Mesangial cell (primary cell): ENCODE data around the gene IGFL3. TPM values are rescaled to one million over a fixed set of nuclear protein-coding genes. Genes with fewer than 3 reads are reported as not detected.

Source experiments
- total RNA-seq: library from RNA; depleted of rRNA; stranded (reverse); fragments of >200 nt; gene quantifications from 2 replicates; pipeline ENCODE4 v1.2.3, GENCODE V29; 2015

Gene IGFL3
- total RNA-seq: 0.76 TPM in 1 of 2 replicates, not detected in the other

DNA sequence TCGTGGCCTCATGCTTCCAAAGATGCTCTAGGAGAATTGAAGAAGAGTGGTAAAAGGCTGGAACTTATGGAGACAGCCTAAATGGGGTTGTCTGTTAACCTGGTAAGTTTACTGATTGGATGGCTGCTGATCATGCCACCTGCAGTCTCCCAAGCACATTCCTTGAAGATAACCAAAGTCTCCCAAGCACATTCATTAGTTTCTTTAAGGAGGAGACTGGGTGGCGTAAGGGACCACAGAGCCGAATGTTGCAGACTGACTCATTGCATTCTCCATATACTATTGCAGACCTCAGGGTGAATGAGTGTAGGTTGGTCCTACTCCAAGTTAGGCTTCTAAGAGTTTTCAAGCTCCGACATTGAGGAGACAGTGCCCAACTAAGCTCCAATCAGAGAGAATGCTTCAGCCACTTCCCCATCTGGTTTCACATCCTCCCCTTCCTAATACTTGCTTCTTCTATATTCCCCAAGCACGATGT, at the start of gene IGFL3:
Gene IGFL3 (minus strand): TSS at position 51 of the 478 bp plus-strand sequence. CDS start 39 bp downstream, at position 12.

DNA sequence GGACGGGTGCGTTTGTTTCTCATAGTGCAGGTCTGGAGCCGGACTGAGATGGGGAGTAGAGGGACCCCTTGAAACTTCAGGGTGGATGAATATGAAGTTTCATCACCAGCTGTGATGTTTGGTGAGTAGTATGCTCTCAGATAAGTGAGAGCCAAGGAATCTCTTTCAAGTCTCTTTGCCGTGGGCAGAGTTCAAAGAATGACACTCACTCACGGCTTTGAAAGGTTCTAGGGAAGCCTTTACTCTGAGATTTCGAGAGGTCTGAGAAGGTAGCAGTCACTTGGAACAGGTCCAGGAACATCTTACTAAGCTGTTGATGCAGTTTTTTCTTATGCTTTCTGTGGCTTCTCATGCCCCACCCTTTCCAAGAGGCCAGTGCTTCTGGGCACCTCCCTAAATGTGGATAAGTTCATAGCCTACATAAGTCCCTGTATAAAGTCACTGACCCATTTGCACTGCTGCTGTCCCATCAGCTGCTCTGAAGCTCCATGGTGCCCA, 23.4 kb upstream of the IGFL3 start, which contains the start of gene IGFL2:
Gene IGFL2 (plus strand): TSS at position 448 of the 498 bp plus-strand sequence. CDS start 41 bp downstream, at position 489.

Other genes with a start within 250 kb of the IGFL3 start
- 28.0 and 39.0 TPM in 2 replicates for gene IRF2BP1, start 238.5 kb downstream of the IGFL3 start, total RNA-seq
- 3.6 and 5.5 TPM in 2 replicates for gene MYPOP, start 222.1 kb downstream of the IGFL3 start, total RNA-seq
- not detected in 2 replicates for gene NANOS2, start 209.9 kb downstream of the IGFL3 start, total RNA-seq
- not detected in 2 replicates for gene NOVA2, start 150.8 kb downstream of the IGFL3 start, total RNA-seq
- 10.3 and 15.5 TPM in 2 replicates for gene CCDC61, start 129.2 kb downstream of the IGFL3 start, total RNA-seq
- not detected in 2 replicates for gene PGLYRP1, start 101.6 kb downstream of the IGFL3 start, total RNA-seq
- not detected in 2 replicates for gene IGFL4, start 83.7 kb downstream of the IGFL3 start, total RNA-seq
- 0.63 TPM in 1 of 2 replicates, not detected in the other for gene IGFL2, start 23.6 kb upstream of the IGFL3 start, total RNA-seq
- not detected in 2 replicates for gene IGFL1, start 105.1 kb upstream of the IGFL3 start, total RNA-seq
- 1.3 and 44.5 TPM in 2 replicates for gene HIF3A, start 172.4 kb upstream of the IGFL3 start, total RNA-seq
- 79.0 and 123 TPM in 2 replicates for gene PPP5C, start 222.4 kb upstream of the IGFL3 start, total RNA-seq